G401.6 (cell line): ENCODE data around the gene PRICKLE1.

Experiments used
- FAIRE-seq: peaks from 2 replicates; lab custom pipeline; 2012; peaks lifted over from hg19 to GRCh38; lab: Jason Lieb, UNC

The PRICKLE1 gene

GRCh38 chr12:42589465-42590329, at the start of gene PRICKLE1:
TSS of gene PRICKLE1 (minus strand) at chr12:42589746. CDS start at chr12:42472516, 117,230 bp downstream.
- no peak for FAIRE-seq

GRCh38 chr12:42638697-42639096, 49.2 kb upstream of the PRICKLE1 start:
- FAIRE-seq, result no peak

GRCh38 chr12:42638011-42638410, 48.5 kb upstream of the PRICKLE1 start:
- FAIRE-seq, result no peak

GRCh38 chr12:42636993-42637392, 47.4 kb upstream of the PRICKLE1 start:
- no peak for FAIRE-seq

- no peak for FAIRE-seq
These were observed 44.0 kb upstream of the PRICKLE1 start for GRCh38 chr12:42633594-42633993.

- no peak for FAIRE-seq
These were observed 42.0 kb upstream of the PRICKLE1 start for GRCh38 chr12:42631513-42631912.

GRCh38 chr12:42630314-42630713, 40.8 kb upstream of the PRICKLE1 start:
- FAIRE-seq, result no peak

GRCh38 chr12:42627151-42627550, 37.6 kb upstream of the PRICKLE1 start:
- FAIRE-seq, result no peak

- no peak for FAIRE-seq
These were observed 36.1 kb upstream of the PRICKLE1 start for GRCh38 chr12:42625611-42626010.

- FAIRE-seq, result no peak
These were observed 28.1 kb upstream of the PRICKLE1 start for GRCh38 chr12:42617622-42618021.

- FAIRE-seq, result no peak
These were observed 25.5 kb upstream of the PRICKLE1 start for GRCh38 chr12:42615006-42615405.

GRCh38 chr12:42612231-42612613, 22.7 kb upstream of the PRICKLE1 start:
- FAIRE-seq, result no peak

- no peak for FAIRE-seq
These were observed 22.2 kb upstream of the PRICKLE1 start for GRCh38 chr12:42611571-42612230.

GRCh38 chr12:42609605-42610004, 20.1 kb upstream of the PRICKLE1 start:
- FAIRE-seq, result no peak

- no peak for FAIRE-seq
These were observed 18.8 kb upstream of the PRICKLE1 start for GRCh38 chr12:42608196-42608825.

- FAIRE-seq, result no peak
These were observed 18.1 kb upstream of the PRICKLE1 start for GRCh38 chr12:42607584-42608058.

- no peak for FAIRE-seq
These were observed 16.9 kb upstream of the PRICKLE1 start for GRCh38 chr12:42606471-42606870.

GRCh38 chr12:42605685-42606084, 16.1 kb upstream of the PRICKLE1 start:
- no peak for FAIRE-seq

- no peak for FAIRE-seq
These were observed 13.9 kb upstream of the PRICKLE1 start for GRCh38 chr12:42603246-42603990.

GRCh38 chr12:42593874-42594273, 4.3 kb upstream of the PRICKLE1 start:
- FAIRE-seq, result no peak

- no peak for FAIRE-seq
These were observed 886 bp upstream of the PRICKLE1 start for GRCh38 chr12:42590330-42590934.
